Measurements from ENCODE around the gene ARHGAP42.

Gene ARHGAP42

GRCh38 chr11:100925935-100926334, 238.8 kb downstream of the ARHGAP42 start:
- peak; percentile 82 for DNase-seq

- DNase-seq: no peak
Observed at GRCh38 chr11:100927579-100927978, 240.5 kb downstream of the ARHGAP42 start.

GRCh38 chr11:100928426-100928825, 241.3 kb downstream of the ARHGAP42 start:
- DNase-seq: peak; percentile 20

GRCh38 chr11:100929377-100929776, 242.3 kb downstream of the ARHGAP42 start:
- DNase-seq: peak; percentile 65

GRCh38 chr11:100930185-100930778, 243.2 kb downstream of the ARHGAP42 start:
- DNase-seq: peak; percentile 73

GRCh38 chr11:100932474-100933100, 245.5 kb downstream of the ARHGAP42 start:
- peak; percentile 28 for DNase-seq

GRCh38 chr11:100936781-100937180, 249.7 kb downstream of the ARHGAP42 start:
- DNase-seq: no peak

- DNase-seq: peak; percentile 20
Observed at GRCh38 chr11:100939571-100939970, 252.5 kb downstream of the ARHGAP42 start.

- no peak for DNase-seq
Observed at GRCh38 chr11:100940111-100940510, 253.0 kb downstream of the ARHGAP42 start.

GRCh38 chr11:100941033-100941432, 253.9 kb downstream of the ARHGAP42 start:
- DNase-seq: no peak

- DNase-seq: no peak
Observed at GRCh38 chr11:100942016-100942415, 254.9 kb downstream of the ARHGAP42 start.

- DNase-seq: no peak
Observed at GRCh38 chr11:100948936-100949335, 261.8 kb downstream of the ARHGAP42 start.

GRCh38 chr11:100949443-100949842, 262.4 kb downstream of the ARHGAP42 start:
- no peak for DNase-seq

- DNase-seq: no peak
Observed at GRCh38 chr11:100955318-100955717, 268.2 kb downstream of the ARHGAP42 start.

GRCh38 chr11:100956351-100956750, 269.3 kb downstream of the ARHGAP42 start:
- DNase-seq: no peak

GRCh38 chr11:100957499-100957898, 270.4 kb downstream of the ARHGAP42 start:
- no peak for DNase-seq

GRCh38 chr11:100961633-100962032, 274.5 kb downstream of the ARHGAP42 start:
- no peak for DNase-seq

GRCh38 chr11:100963375-100963774, 276.3 kb downstream of the ARHGAP42 start:
- DNase-seq: no peak

GRCh38 chr11:100964435-100964834, 277.3 kb downstream of the ARHGAP42 start:
- peak; percentile 71 for DNase-seq

- DNase-seq: no peak
Observed at GRCh38 chr11:100965346-100965745, 278.3 kb downstream of the ARHGAP42 start.

- no peak for DNase-seq
Observed at GRCh38 chr11:100966366-100966765, 279.3 kb downstream of the ARHGAP42 start.

- DNase-seq: no peak
Observed at GRCh38 chr11:100969008-100969407, 281.9 kb downstream of the ARHGAP42 start.

GRCh38 chr11:100970283-100971164, 283.4 kb downstream of the ARHGAP42 start:
- no peak for DNase-seq

GRCh38 chr11:100972046-100972445, 285.0 kb downstream of the ARHGAP42 start:
- DNase-seq: no peak
